Stimulated activated CD8-positive, alpha-beta memory T cell treated with anti-CD3 and anti-CD28 coated beads, Interleukin-7, amount 100 ng/mL, for 48 hours (primary cell): ENCODE results near the gene WDR86.

Experiments used
- DNase-seq, 2 donors: peaks; one replicate each; pipeline ENCODE4 v3.0.0-alpha.2; 2020; ENCODE audit warnings: low read depth in 1 of 2; ENCODE audit errors: extremely low read depth in 1 of 2

Gene WDR86

GRCh38 chr7:151409667-151410404, at the start of gene WDR86:
TSS of gene WDR86 (minus strand) at chr7:151410038. CDS start at chr7:151409589, 449 bp downstream.
- DNase-seq = no peak

- no peak for DNase-seq
Measured at GRCh38 chr7:151457534-151457933, 47.7 kb upstream of the WDR86 start.

GRCh38 chr7:151456782-151457181, 46.9 kb upstream of the WDR86 start:
- DNase-seq = no peak

GRCh38 chr7:151456276-151456675, 46.4 kb upstream of the WDR86 start:
- DNase-seq = no peak

- DNase-seq = no peak
Measured at GRCh38 chr7:151455690-151456089, 45.9 kb upstream of the WDR86 start.

- DNase-seq = no peak
Measured at GRCh38 chr7:151454932-151455530, 45.2 kb upstream of the WDR86 start.

GRCh38 chr7:151454305-151454704, 44.5 kb upstream of the WDR86 start:
- DNase-seq = no peak

- no peak for DNase-seq
Measured at GRCh38 chr7:151453326-151453791, 43.5 kb upstream of the WDR86 start.

- no peak for DNase-seq
Measured at GRCh38 chr7:151452680-151453325, 43.0 kb upstream of the WDR86 start.

GRCh38 chr7:151451626-151452571, 42.1 kb upstream of the WDR86 start:
- DNase-seq = no peak

GRCh38 chr7:151451156-151451555, 41.3 kb upstream of the WDR86 start:
- no peak for DNase-seq

GRCh38 chr7:151449990-151450389, 40.2 kb upstream of the WDR86 start:
- DNase-seq = no peak

- peak in 1 of 2 donors; percentile 45 for DNase-seq
Measured at GRCh38 chr7:151448261-151449252, 38.7 kb upstream of the WDR86 start.

- DNase-seq = no peak
Measured at GRCh38 chr7:151447901-151448260, 38.0 kb upstream of the WDR86 start.

- no peak for DNase-seq
Measured at GRCh38 chr7:151447312-151447711, 37.5 kb upstream of the WDR86 start.

GRCh38 chr7:151446412-151446811, 36.6 kb upstream of the WDR86 start:
- DNase-seq = no peak

- DNase-seq = no peak
Measured at GRCh38 chr7:151444632-151445031, 34.8 kb upstream of the WDR86 start.

- no peak for DNase-seq
Measured at GRCh38 chr7:151442776-151443496, 33.1 kb upstream of the WDR86 start.

GRCh38 chr7:151440799-151441445, 31.1 kb upstream of the WDR86 start:
- no peak for DNase-seq
